Activated T-cell treated with anti-CD3 and anti-CD28 coated beads, Interleukin-2, amount 50 U/mL, for 72 hours (primary cell): ENCODE results near the gene POU3F3. TPM values are rescaled to one million over a fixed set of nuclear protein-coding genes. Genes with fewer than 3 reads are reported as not detected.

ENCODE experiments used
- ATAC-seq, 2 donors: fragments of 150-1000 bp; cut with Tn5 transposase; replicated peaks in 1 of 2; 2 replicates each; pipeline ENCODE4 v1.10.0; 2021; ENCODE audit warnings: moderate library complexity in 2 of 2, mild to moderate bottlenecking in 1 of 2
- DNase-seq, 2 donors: peaks; one replicate each; pipeline ENCODE4 v3.0.0; 2021 to 2022; ENCODE audit warnings: mixed read lengths in 1 of 2
- H3K27ac Mint-ChIP-seq: one replicate; pipeline ENCODE4 v1.8.0; 2022; ENCODE audit warnings: mild to moderate bottlenecking, moderate library complexity, mixed read lengths
- H3K27me3 Mint-ChIP-seq: one replicate; pipeline ENCODE4 v1.8.0; 2022; ENCODE audit warnings: low read depth, mixed read lengths
- H3K36me3 Mint-ChIP-seq, 2 donors: one replicate each; pipeline ENCODE4 v1.8.0; 2022; ENCODE audit warnings: mixed read lengths in 2 of 2, mild to moderate bottlenecking in 1 of 2; ENCODE audit not compliant: insufficient read depth in 2 of 2
- H3K4me1 Mint-ChIP-seq: one replicate; pipeline ENCODE4 v1.8.0; 2022; ENCODE audit warnings: low read depth, mixed read lengths
- H3K4me3 Mint-ChIP-seq, 2 donors: one replicate each; pipeline ENCODE4 v1.8.0; 2022; ENCODE audit warnings: mild to moderate bottlenecking in 2 of 2, mixed read lengths in 2 of 2, moderate library complexity in 2 of 2
- H3K9me3 Mint-ChIP-seq, 2 donors: one replicate each; pipeline ENCODE4 v1.8.0; 2022; ENCODE audit warnings: mixed read lengths in 2 of 2
- total RNA-seq, 2 donors: library from RNA; stranded (reverse); gene quantifications; one replicate each; pipeline ENCODE4 v1.2.3, GENCODE V29; 2022

Gene POU3F3
- total RNA-seq, 2 donors from 2014 or later = not detected

DNA sequence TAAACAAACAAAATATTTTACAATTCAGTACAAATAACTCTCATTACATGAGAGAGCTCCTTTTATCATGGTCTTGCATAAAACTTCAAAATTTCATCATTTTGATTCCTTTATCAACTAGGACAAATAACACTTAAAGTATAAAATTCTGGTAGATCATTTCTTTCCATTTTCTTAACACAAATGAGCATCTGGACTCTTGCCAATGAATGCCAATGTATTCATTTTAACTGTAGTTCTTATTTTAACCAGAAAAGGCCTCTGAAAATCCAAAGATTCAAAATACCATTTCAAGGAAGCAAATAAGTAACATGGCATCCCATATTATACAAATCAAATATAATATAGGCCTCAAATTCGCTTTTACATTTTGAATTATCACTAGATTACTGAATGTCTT lies 13.8 kb upstream of the POU3F3 start:
- DNase-seq (no peak), ATAC-seq (no peak)
- no peak overlapping the region for H3K27ac Mint-ChIP-seq
- H3K9me3 Mint-ChIP-seq = no peaks in the 10 kb centered on the region
- H3K4me3 Mint-ChIP-seq = no peak overlapping the region
- no peaks in the 10 kb centered on the region for H3K36me3 Mint-ChIP-seq
- H3K4me1 Mint-ChIP-seq = peaks cover 7% of the 10 kb centered on the region
- H3K27me3 Mint-ChIP-seq = peaks cover 42% of the 10 kb centered on the region

DNA sequence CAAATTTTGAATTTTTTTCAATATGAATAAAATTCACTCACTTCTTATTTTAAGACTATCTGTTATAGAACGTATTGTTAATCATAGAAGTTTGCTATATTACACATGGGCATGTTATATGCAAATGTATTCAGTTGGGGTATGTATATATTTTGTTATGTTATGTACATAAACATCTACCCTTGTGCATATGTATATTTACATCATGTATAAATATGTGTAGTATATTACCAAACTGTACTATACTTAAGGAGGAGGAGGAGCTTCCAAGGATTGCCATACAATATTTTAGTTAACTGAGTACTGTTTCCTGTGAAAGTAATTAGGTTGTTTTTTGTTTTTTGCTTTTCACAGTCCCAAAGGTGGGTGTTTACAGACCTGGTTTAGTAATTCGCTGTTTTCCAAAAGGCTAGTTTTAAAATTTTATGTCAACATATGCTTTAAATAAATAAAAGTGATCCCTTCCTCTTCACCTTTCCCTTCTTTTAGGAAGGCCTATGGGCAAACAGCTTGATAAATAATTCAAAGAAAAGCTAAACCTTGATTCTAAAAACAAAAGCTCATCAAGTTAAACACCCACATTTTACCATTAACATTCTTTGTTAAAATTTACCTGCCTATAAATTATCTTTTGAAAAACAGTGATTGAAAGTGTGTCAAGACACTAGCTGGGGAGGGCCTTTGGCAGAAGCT lies 12.9 kb upstream of the POU3F3 start:
- H3K36me3 Mint-ChIP-seq = peaks cover 1 to 2% of the 10 kb centered on the region in 2 donors
- H3K27ac Mint-ChIP-seq = no peak overlapping the region
- no peaks in the 10 kb centered on the region for H3K9me3 Mint-ChIP-seq
- peaks cover 51% of the 10 kb centered on the region for H3K27me3 Mint-ChIP-seq
- H3K4me3 Mint-ChIP-seq = no peak overlapping the region
- ATAC-seq (no peak), DNase-seq (no peak)
- peaks cover 16% of the 10 kb centered on the region for H3K4me1 Mint-ChIP-seq

DNA sequence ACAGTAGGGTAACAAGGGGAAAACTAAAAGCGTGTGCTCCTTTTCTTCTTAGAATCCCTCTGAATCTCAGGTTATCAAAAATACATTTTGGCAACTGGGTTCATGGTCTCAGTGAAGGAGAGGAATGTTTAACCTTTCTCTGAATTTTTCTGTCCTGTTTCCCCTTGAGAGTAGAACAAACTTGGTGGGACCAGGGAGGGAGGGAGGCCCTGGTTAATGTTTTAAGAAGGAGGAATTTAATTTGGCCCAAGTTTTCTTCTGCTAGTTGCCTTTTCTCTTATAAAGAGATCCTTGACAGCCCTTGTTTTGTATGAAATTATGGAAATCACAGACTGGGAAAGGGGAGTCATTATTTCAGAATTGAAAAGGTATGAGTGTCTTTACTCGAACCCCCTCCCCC lies 12.2 kb upstream of the POU3F3 start:
- DNase-seq = no peak
- H3K9me3 Mint-ChIP-seq = no peaks in the 10 kb centered on the region
- peaks cover 58% of the 10 kb centered on the region for H3K27me3 Mint-ChIP-seq
- no peak overlapping the region for H3K27ac Mint-ChIP-seq
- H3K4me3 Mint-ChIP-seq = peak overlapping the region; percentile 36 to 42
- ATAC-seq = no peak
- H3K4me1 Mint-ChIP-seq = peaks cover 19% of the 10 kb centered on the region
- H3K36me3 Mint-ChIP-seq = peaks cover 1 to 2% of the 10 kb centered on the region in 2 donors

DNA sequence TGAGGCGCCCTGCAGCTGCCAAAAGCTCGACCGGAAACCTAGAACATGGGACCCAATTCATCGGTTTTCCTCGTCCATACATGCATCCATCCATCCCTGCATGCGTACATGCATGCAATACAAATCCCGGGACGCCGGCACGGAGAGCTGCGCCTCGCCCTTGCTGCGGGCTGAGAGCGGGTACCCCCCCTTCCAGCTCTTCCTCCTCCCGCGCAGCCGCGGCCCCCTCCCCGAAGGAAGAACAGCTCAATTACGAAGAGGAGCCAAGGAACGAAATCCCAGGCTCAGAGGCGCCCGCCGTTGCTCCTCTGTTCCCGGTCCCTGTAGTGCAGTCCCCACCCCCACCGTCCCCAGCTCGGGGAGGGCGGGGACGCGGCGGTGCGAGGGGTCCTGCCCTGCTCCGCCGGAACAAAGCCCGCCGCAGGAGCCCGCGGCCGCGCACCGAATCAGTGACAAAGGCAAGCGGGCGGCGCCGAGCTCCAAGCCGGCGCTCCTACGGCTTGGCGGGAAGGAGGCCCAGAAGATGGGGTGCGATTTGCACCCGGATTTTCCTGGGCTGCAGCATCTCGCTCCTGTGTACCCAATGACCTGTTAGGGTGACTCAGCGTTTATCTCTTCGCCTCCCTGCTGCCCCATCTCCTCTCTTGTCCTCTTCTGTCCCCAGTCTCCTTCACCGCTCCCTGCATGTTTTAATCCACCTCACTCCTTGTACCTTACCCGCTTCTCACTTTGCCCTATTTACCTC lies 8.9 kb upstream of the POU3F3 start:
- H3K27ac Mint-ChIP-seq = peak overlapping the region; percentile 66
- DNase-seq (no peak), ATAC-seq (no peak)
- no peaks in the 10 kb centered on the region for H3K9me3 Mint-ChIP-seq
- H3K4me1 Mint-ChIP-seq = peaks cover 25% of the 10 kb centered on the region
- H3K27me3 Mint-ChIP-seq = peaks cover 77% of the 10 kb centered on the region
- peaks cover 1 to 2% of the 10 kb centered on the region in 2 donors for H3K36me3 Mint-ChIP-seq
- H3K4me3 Mint-ChIP-seq = peak overlapping the region; percentile 44 to 62

DNA sequence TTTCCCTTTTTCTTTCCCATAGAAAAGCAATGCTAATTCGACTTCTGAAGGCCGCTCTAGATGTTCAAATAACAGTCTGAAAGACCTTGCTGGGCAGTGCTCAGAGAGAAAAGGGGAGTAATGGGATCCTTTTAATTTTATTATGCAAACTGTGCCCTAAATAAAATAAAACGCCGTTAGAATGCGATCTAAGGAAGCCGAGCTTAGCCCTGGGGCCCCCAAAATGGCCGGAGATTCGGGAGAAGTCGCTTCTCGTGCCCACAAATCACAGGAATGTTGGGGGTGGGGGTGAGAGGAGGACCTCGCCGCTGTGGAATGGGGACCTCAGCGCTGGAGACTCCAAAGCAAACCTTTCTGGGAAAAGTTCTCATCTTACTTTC lies 8.4 kb upstream of the POU3F3 start:
- Mint-ChIP-seq H3K36me3 (peaks cover 1 to 2% of the 10 kb centered on the region in 2 donors), H3K27ac (peak overlapping the region; percentile 66), H3K4me1 (peaks cover 28% of the 10 kb centered on the region), H3K4me3 (peak overlapping the region; percentile 44 to 62), H3K27me3 (peaks cover 83% of the 10 kb centered on the region), H3K9me3 (no peaks in the 10 kb centered on the region)
- DNase-seq = no peak
- ATAC-seq = no peak

DNA sequence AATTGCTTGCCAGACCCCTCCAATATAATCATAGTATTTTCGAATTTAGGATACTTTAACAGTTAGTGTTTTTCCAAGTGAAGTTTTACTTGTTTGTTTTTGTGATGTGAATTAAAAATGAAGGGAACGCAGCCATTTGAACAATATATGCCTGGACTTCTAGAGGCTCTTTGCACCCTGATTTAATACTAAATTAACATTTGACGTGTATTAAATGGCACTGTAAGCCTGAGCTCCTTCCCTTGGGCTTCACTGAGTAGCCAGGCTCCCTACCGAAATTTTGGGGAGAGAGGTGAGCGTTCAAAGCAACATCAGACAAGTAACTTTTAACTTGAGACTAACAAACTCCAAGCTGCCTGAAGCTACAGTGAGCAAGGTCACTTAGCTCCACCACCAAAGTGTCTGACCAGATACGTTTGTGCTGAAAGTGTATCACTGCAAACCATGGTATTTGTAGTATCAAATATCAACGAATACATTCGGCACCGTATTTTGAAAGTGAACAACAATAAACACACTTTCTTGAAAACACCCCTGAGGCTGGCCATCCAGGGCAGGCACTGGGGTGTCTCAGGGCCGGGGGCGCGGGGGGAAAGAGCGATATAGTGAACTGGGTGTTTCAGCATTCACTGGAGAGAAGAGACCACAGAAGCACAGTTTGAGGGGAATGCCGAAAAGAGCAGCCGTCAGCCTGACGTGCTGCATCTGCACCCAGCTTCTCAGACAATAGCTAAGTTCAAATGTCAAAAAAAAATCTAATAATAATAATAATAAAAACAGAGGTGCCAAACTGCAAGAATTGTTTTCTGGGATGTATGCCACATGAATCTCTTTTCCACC lies 7.7 kb upstream of the POU3F3 start:
- Mint-ChIP-seq H3K9me3 (no peaks in the 10 kb centered on the region), H3K4me1 (peaks cover 31% of the 10 kb centered on the region), H3K36me3 (peaks cover 1 to 2% of the 10 kb centered on the region in 2 donors), H3K27me3 (peaks cover 87% of the 10 kb centered on the region), H3K4me3 (peak overlapping the region in 1 of 2 donors; percentile 25), H3K27ac (peak overlapping the region; percentile 63)
- ATAC-seq (no peak), DNase-seq (no peak)

DNA sequence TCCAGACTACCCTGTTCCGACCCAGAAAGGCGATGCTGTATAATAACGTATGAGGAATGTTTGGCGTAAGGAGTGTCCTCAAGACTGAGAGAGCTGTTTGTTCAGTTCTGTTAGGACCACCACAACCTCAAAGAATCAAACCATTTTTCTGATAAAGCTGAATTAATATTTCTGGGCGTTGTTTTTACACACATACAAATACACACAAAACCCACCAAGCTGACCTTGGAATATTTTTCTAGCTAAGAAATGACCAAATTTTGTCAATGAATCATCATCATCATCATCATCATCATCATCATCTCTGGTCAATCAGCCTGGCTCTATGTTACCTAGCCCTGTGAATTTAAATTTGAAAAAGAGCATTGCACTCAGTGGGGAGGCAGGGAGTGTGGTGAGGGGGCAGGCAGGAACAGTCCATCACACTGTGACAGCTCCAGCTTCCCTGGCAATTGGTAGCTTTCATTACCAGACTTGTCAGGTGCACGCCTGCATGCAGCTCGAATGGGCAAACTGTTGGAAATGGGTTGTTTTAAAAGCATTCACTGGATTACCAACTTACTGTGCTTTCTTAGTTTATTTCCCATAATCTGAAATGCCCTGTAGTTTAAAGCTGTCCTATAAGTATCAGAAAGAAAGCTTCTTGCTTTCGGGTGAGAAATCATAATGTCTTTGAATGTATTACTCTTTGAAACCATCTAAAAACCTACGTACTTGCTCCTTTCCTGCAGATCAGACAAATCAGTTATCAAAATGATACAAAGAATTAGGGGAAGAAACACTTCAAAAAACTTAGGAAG lies 6.9 kb upstream of the POU3F3 start:
- H3K4me3 Mint-ChIP-seq = no peak overlapping the region
- H3K36me3 Mint-ChIP-seq = peaks cover 1 to 2% of the 10 kb centered on the region in 2 donors
- no peak overlapping the region for H3K27ac Mint-ChIP-seq
- peaks cover 87% of the 10 kb centered on the region for H3K27me3 Mint-ChIP-seq
- ATAC-seq = no peak
- H3K9me3 Mint-ChIP-seq = no peaks in the 10 kb centered on the region
- no peak for DNase-seq
- peaks cover 36% of the 10 kb centered on the region for H3K4me1 Mint-ChIP-seq

DNA sequence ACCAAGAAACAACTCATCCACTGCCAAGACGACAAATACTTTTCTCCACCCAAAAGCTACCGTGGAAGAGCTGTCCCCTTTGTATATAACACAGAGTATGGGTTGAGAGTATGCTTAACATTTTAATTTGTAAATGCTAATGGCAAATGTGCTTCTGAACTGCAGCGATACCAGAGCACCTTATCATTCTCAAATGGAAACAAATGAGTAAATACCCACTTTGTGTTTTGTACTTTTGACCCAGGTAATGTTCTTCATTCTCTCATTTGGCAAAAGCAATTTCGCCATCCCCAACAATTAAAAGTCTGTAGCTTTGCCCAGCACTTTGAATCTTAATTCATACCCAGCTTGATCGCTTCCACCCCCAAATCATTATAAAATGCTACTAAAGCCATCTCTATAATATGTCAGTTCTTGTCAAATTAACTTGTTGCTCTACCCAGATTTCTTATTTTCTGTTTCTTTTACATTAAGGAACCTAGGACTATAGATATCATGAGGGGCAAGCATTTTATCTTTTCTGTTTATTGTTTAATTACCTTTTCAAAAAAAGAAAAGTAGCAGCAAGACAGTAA lies 6.2 kb upstream of the POU3F3 start:
- no peak for DNase-seq
- H3K4me1 Mint-ChIP-seq = peaks cover 41% of the 10 kb centered on the region
- H3K9me3 Mint-ChIP-seq = no peaks in the 10 kb centered on the region
- no peak overlapping the region for H3K27ac Mint-ChIP-seq
- ATAC-seq = no peak
- H3K36me3 Mint-ChIP-seq = peaks cover 1 to 2% of the 10 kb centered on the region in 2 donors
- H3K27me3 Mint-ChIP-seq = peaks cover 89% of the 10 kb centered on the region
- no peak overlapping the region for H3K4me3 Mint-ChIP-seq

DNA sequence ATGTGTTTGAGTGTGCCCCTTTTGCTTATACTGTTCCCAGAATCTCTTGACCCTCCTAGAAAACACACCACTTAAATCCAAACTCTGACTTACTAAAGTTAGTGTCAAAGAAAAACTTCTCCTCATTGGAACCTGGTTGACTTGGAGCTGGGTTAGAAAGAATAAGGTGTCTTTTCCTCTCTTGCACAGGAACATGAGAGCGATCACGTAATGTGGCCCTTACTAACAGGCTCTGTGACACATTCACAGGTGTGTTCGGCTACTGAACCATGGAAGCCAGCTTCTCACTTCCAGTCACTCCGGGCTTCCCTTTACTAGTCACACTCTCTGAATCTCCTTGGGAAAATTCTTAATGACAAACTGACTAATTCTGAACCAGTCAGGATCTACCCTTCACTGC lies 5.4 kb upstream of the POU3F3 start:
- Mint-ChIP-seq H3K27ac (no peak overlapping the region), H3K4me3 (no peak overlapping the region), H3K4me1 (peaks cover 49% of the 10 kb centered on the region), H3K9me3 (no peaks in the 10 kb centered on the region), H3K36me3 (peaks cover 1 to 2% of the 10 kb centered on the region in 2 donors), H3K27me3 (peaks cover 97% of the 10 kb centered on the region)
- ATAC-seq (no peak), DNase-seq (no peak)

DNA sequence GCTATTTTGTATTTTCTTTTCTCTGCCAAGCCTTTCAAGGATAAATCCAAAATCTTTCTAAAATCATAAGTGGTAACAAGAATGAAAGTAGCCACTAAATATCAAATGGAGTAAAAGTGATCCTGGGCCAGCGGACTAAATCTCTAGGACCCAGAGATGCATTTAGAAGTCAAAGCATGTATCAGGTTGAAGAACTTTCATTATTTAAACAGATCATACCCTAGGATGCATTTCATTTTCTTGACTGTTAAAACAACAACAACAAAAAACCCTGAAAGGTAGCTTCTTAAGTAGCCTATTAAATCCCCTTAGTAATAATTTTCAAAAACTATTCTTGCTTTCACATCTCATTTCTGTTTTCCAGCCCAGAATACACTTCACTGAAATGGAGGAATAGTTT lies 4.8 kb upstream of the POU3F3 start:
- Mint-ChIP-seq H3K27ac (no peak overlapping the region), H3K27me3 (peaks cover 100% of the 10 kb centered on the region), H3K36me3 (peaks cover 2 to 4% of the 10 kb centered on the region in 2 donors), H3K4me3 (no peak overlapping the region), H3K4me1 (peaks cover 51% of the 10 kb centered on the region), H3K9me3 (no peaks in the 10 kb centered on the region)
- DNase-seq (no peak), ATAC-seq (no peak)

DNA sequence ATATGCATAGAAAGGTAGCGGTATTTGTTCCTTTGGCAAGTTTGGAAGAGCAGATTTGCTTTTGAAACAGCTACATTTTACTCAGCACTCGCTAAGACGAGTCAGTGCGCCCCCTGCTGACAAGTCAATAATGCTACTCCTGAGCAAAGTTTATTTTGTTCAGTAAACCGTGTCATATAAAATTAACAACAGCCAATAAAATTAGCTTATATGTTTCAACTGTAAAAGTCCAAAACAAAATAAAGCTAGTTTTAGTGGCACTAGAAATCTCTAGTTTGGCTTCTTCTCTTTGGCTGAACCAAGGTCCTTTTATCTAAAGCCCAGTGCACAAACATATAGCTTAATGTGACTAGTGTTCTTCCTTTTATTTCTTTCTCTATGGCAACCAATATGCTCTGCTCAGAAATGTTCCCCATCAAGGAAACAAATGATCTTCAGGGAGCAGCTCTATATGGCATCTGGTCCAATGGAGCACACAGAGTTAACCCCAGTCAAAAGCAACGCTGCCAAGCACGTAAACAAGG lies 4.2 kb upstream of the POU3F3 start:
- Mint-ChIP-seq H3K36me3 (peaks cover 7 to 10% of the 10 kb centered on the region in 2 donors), H3K27me3 (peaks cover 100% of the 10 kb centered on the region), H3K4me1 (peaks cover 53% of the 10 kb centered on the region), H3K4me3 (no peak overlapping the region), H3K27ac (no peak overlapping the region), H3K9me3 (no peaks in the 10 kb centered on the region)
- DNase-seq (peak; percentile 72 to 79), ATAC-seq (no peak)
